H9 (cell line): ENCODE measurements around the gene NEK4. TPM values are rescaled to one million over a fixed set of nuclear protein-coding genes. Genes with fewer than 3 reads are reported as not detected.

ENCODE experiments used
- DNase-seq: peaks from one replicate; pipeline ENCODE4 v3.0.0-alpha.2; 2017
- H2AFZ ChIP-seq: one replicate; pipeline ENCODE4 v1.6.1; 2013; ENCODE audit warnings: mild to moderate bottlenecking, low read length, control low read depth, moderate library complexity
- H2AK5ac ChIP-seq: 2 replicates; pipeline ENCODE4 v1.6.1; 2013; ENCODE audit warnings: low read length, control low read depth, mixed read lengths; ENCODE audit not compliant: insufficient read length
- H2BK120ac ChIP-seq: one replicate; pipeline ENCODE4 v1.6.1; 2013; ENCODE audit warnings: low read depth, mild to moderate bottlenecking, low read length, control low read depth, inconsistent platforms; ENCODE audit not compliant: poor library complexity, severe bottlenecking
- H2BK12ac ChIP-seq: 2 replicates; pipeline ENCODE4 v1.6.1; 2013; ENCODE audit warnings: low read length, control low read depth, mixed read lengths, low read depth; ENCODE audit not compliant: insufficient read length
- H2BK15ac ChIP-seq: 2 replicates; pipeline ENCODE4 v1.6.1; 2013; ENCODE audit warnings: low read depth, low read length, control low read depth
- H2BK20ac ChIP-seq: one replicate; pipeline ENCODE4 v1.6.1; 2013; ENCODE audit warnings: low read depth, mild to moderate bottlenecking, low read length, control low read depth, inconsistent platforms; ENCODE audit not compliant: poor library complexity, severe bottlenecking
- H2BK5ac ChIP-seq: 2 replicates; pipeline ENCODE4 v1.6.1; 2013; ENCODE audit warnings: low read length, control low read depth, mixed read lengths; ENCODE audit not compliant: insufficient read length
- H3K14ac ChIP-seq: 2 replicates; pipeline ENCODE4 v1.6.1; 2013; ENCODE audit warnings: low read length, control low read depth; ENCODE audit not compliant: insufficient read depth
- H3K18ac ChIP-seq: 2 replicates; pipeline ENCODE4 v1.6.1; 2013; ENCODE audit warnings: low read depth, mild to moderate bottlenecking, mixed read lengths, low read length, control low read depth; ENCODE audit not compliant: insufficient read length
- H3K23ac ChIP-seq: 2 replicates; pipeline ENCODE4 v1.6.1; 2013; ENCODE audit warnings: low read length, control low read depth, mixed read lengths, low read depth; ENCODE audit not compliant: insufficient read length
- H3K23me2 ChIP-seq: 2 replicates; pipeline ENCODE4 v1.6.1; 2013; ENCODE audit warnings: low read depth, mild to moderate bottlenecking, mixed read lengths, low read length, control low read depth; ENCODE audit not compliant: insufficient read length, poor library complexity, severe bottlenecking
- H3K27ac ChIP-seq: 2 replicates; pipeline ENCODE4 v1.5.1; 2013; ENCODE audit warnings: low read length, control low read depth, mixed read lengths, low read depth; ENCODE audit not compliant: insufficient read length
- H3K27me3 ChIP-seq: 2 replicates; pipeline ENCODE4 v1.6.1; 2013; ENCODE audit warnings: low read length, control low read depth, inconsistent platforms; ENCODE audit not compliant: insufficient read depth
- H3K4ac ChIP-seq: 2 replicates; pipeline ENCODE4 v1.6.1; 2013; ENCODE audit warnings: low read depth, mild to moderate bottlenecking, control low read depth, inconsistent platforms, low read length, moderate library complexity
- H3K4me1 ChIP-seq: 2 replicates; pipeline ENCODE4 v1.6.1; 2013; ENCODE audit warnings: low read length, control low read depth, inconsistent platforms; ENCODE audit not compliant: insufficient read depth
- H3K4me2 ChIP-seq: 2 replicates; pipeline ENCODE4 v1.6.1; 2013; ENCODE audit warnings: low read length, control low read depth, mixed read lengths; ENCODE audit not compliant: insufficient read length, insufficient read depth
- H3K56ac ChIP-seq: 2 replicates; pipeline ENCODE4 v1.6.1; 2013; ENCODE audit warnings: low read depth, mild to moderate bottlenecking, mixed read lengths, low read length, control low read depth; ENCODE audit not compliant: insufficient read length
- H3K79me1 ChIP-seq: 2 replicates; pipeline ENCODE4 v1.6.1; 2013; ENCODE audit warnings: low read depth, mild to moderate bottlenecking, moderate library complexity, low read length, control low read depth, inconsistent platforms; ENCODE audit not compliant: insufficient read depth, poor library complexity, severe bottlenecking
- H3K79me2 ChIP-seq: 2 replicates; pipeline ENCODE4 v1.6.1; 2013; ENCODE audit warnings: low read length, control low read depth, inconsistent platforms; ENCODE audit not compliant: insufficient read depth
- H3K9ac ChIP-seq: 2 replicates; pipeline ENCODE4 v1.6.1; 2013; ENCODE audit warnings: low read length, control low read depth, mixed read lengths; ENCODE audit not compliant: insufficient read length; ENCODE audit errors: extremely low read depth
- H3K9me3 ChIP-seq: one replicate; pipeline ENCODE4 v1.6.1; 2013; ENCODE audit warnings: low read depth, low read length, inconsistent platforms; ENCODE audit not compliant: control insufficient read depth
- H3T11ph ChIP-seq: one replicate; pipeline ENCODE4 v1.6.1; 2013; ENCODE audit warnings: mild to moderate bottlenecking, low read length, control low read depth, inconsistent platforms
- H4K20me1 ChIP-seq: one replicate; pipeline ENCODE4 v1.6.1; 2013; ENCODE audit not compliant: control insufficient read depth, insufficient read length, insufficient read depth
- H4K5ac ChIP-seq: 2 replicates; pipeline ENCODE4 v1.6.1; 2013; ENCODE audit warnings: low read depth, mild to moderate bottlenecking, mixed read lengths, low read length, control low read depth; ENCODE audit not compliant: insufficient read length
- H4K8ac ChIP-seq: replicated peaks from 2 replicates; pipeline ENCODE4 v1.6.1; 2013; ENCODE audit warnings: low read length, control low read depth, mixed read lengths, low read depth; ENCODE audit not compliant: insufficient read length
- H4K91ac ChIP-seq: 2 replicates; pipeline ENCODE4 v1.6.1; 2013; ENCODE audit warnings: low read depth, mild to moderate bottlenecking, moderate library complexity, mixed read lengths, low read length, control low read depth; ENCODE audit not compliant: insufficient read length
- H3K27ac Mint-ChIP-seq, 3 experiments: 2 replicates in 2 of 3; 3 replicates in 1 of 3; pipeline ENCODE4 v1.8.0; 2020 to 2021; ENCODE audit warnings: mixed read lengths in 3 of 3, mild to moderate bottlenecking in 1 of 3, moderate library complexity in 1 of 3
- H3K27me3 Mint-ChIP-seq: 2 replicates; pipeline ENCODE4 v1.8.0; 2021; ENCODE audit warnings: low read depth, mild to moderate bottlenecking, moderate library complexity, mixed read lengths
- H3K36me3 Mint-ChIP-seq, 3 experiments: 2 replicates in 2 of 3; 3 replicates in 1 of 3; pipeline ENCODE4 v1.8.0; 2020 to 2021; ENCODE audit warnings: low read depth in 3 of 3, mixed read lengths in 3 of 3; ENCODE audit not compliant: insufficient read depth in 1 of 3
- H3K4me1 Mint-ChIP-seq, 2 experiments: 2 replicates each; pipeline ENCODE4 v1.8.0; 2020; ENCODE audit warnings: mixed read lengths in 2 of 2
- H3K4me3 Mint-ChIP-seq, 2 experiments: 2 replicates in 1 of 2; 3 replicates in 1 of 2; pipeline ENCODE4 v1.8.0; 2020 to 2021; ENCODE audit warnings: mild to moderate bottlenecking in 2 of 2, mixed read lengths in 2 of 2, moderate library complexity in 1 of 2
- H3K9me3 Mint-ChIP-seq, 2 experiments: 2 replicates in 1 of 2; 3 replicates in 1 of 2; pipeline ENCODE4 v1.8.0; 2020; ENCODE audit warnings: mild to moderate bottlenecking in 2 of 2, mixed read lengths in 2 of 2, moderate library complexity in 1 of 2
- CTCF ChIP-seq: fragments of 200-600 bp; sonication (generic); conservative IDR thresholded peaks from 3 replicates; pipeline ENCODE4 v1.8.0; 2021; ENCODE audit warnings: antibody characterized with exemption, mild to moderate bottlenecking
- whole genome bisulfite sequencing: extraction: QIAGEN DNeasy Blood & Tissue Kit; methylation state at CpG from one replicate; pipeline ENCODE4 v1.1.7; 2013; ENCODE audit warnings: missing lambda C conversion rate, low lambda C conversion rate, mixed read lengths; ENCODE audit not compliant: insufficient read length; ENCODE audit errors: extremely low coverage; 5-methylcytosine and 5-hydroxymethylcytosine counted together
- total RNA-seq: library from RNA; stranded (reverse); gene quantifications from 2 replicates; pipeline ENCODE4 v1.2.1, GENCODE V29; 2021

Gene NEK4
- total RNA-seq, 1 experiment from 2014 or later = 36.0 TPM

GRCh38 chr3:52816654-52817053 lies 45.9 kb upstream of the NEK4 start:
- Histone ChIP-seq H3K23me2 (no peaks in the 10 kb centered on the region), H2BK120ac (no peak overlapping the region), H3K9ac (no peak overlapping the region), H3K4me2 (no peak overlapping the region), H4K20me1 (no peaks in the 10 kb centered on the region), H4K91ac (no peak overlapping the region), H2AK5ac (no peak overlapping the region), H4K8ac (no peak overlapping the region), H2BK5ac (no peak overlapping the region), H2AFZ (no peak overlapping the region), H3K14ac (no peak overlapping the region), H3K79me2 (no peaks in the 10 kb centered on the region), H2BK12ac (no peak overlapping the region), H4K5ac (no peak overlapping the region), H3K56ac (no peak overlapping the region), H3K79me1 (no peaks in the 10 kb centered on the region), H3K18ac (no peak overlapping the region), H3K9me3 (no peaks in the 10 kb centered on the region), H2BK20ac (no peak overlapping the region), H3K27ac (no peak overlapping the region), H3K27me3 (no peaks in the 10 kb centered on the region), H3K4ac (no peak overlapping the region), H3T11ph (no peak overlapping the region), H2BK15ac (no peak overlapping the region), H3K4me1 (0 out of 2 replicates have a peak, but pooled peaks cover 4% of the 10 kb centered on the region), H3K23ac (no peak overlapping the region)
- Mint-ChIP-seq H3K27ac (peak overlapping the region in 1 of 3 experiments; percentile 82; a peak in 1 of 7 replicates), H3K4me3 (no peak overlapping the region), H3K4me1 (peaks cover 12 to 14% of the 10 kb centered on the region in 2 experiments), H3K9me3 (no peaks in the 10 kb centered on the region), H3K36me3 (no peaks in the 10 kb centered on the region; a peak in 1 of 7 replicates), H3K27me3 (peaks cover 2% of the 10 kb centered on the region; the same call in 1 of the 2 replicates)
- no peak for TF ChIP-seq CTCF
- WGBS = no CpG with 5 or more reads among the region's 10 CpGs
- no peak for DNase-seq
